ENCODE results near the gene UBXN1. TPM values are rescaled to one million over a fixed set of nuclear protein-coding genes. Genes with fewer than 3 reads are reported as not detected.
A peak's percentile ranks its signal among the peaks of the same experiment; 100 is the strongest.

Gene UBXN1
- total RNA-seq, 2 donors from 2014 or later = 88.6 to 159 TPM

- DNase-seq (ENCODE audit: low spot score) (no peak), ATAC-seq (ENCODE audit: insufficient number of reproducible peaks, low FRiP score, low read depth) (no peak)
- TF ChIP-seq, protein P1, sequence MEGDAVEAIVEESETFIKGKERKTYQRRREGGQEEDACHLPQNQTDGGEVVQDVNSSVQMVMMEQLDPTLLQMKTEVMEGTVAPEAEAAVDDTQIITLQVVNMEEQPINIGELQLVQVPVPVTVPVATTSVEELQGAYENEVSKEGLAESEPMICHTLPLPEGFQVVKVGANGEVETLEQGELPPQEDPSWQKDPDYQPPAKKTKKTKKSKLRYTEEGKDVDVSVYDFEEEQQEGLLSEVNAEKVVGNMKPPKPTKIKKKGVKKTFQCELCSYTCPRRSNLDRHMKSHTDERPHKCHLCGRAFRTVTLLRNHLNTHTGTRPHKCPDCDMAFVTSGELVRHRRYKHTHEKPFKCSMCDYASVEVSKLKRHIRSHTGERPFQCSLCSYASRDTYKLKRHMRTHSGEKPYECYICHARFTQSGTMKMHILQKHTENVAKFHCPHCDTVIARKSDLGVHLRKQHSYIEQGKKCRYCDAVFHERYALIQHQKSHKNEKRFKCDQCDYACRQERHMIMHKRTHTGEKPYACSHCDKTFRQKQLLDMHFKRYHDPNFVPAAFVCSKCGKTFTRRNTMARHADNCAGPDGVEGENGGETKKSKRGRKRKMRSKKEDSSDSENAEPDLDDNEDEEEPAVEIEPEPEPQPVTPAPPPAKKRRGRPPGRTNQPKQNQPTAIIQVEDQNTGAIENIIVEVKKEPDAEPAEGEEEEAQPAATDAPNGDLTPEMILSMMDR (IDR thresholded peaks at IDR 0.05) = no peak
- H3K4me1 ChIP-seq (ENCODE audit: control insufficient read depth in 1 of 2, low read depth in 2 of 2) = peaks cover 32 to 45% of the 10 kb centered on the region in 2 donors
- peak overlapping the region; percentile 87 for H3K4me3 ChIP-seq
- no peaks in the 10 kb centered on the region for H3K27me3 ChIP-seq (replicated peaks; ENCODE audit: insufficient read depth)
- H3K27ac ChIP-seq = peak overlapping the region; percentile 72 to 81
- no peaks in the 10 kb centered on the region for H3K9me3 ChIP-seq
- peaks cover 16% of the 10 kb centered on the region for H3K36me3 ChIP-seq
These were observed 7.7 kb downstream of the UBXN1 start for GRCh38 chr11:62671236-62671607.

- TF ChIP-seq, protein P1 (IDR thresholded peaks at IDR 0.05) = no peak
- ATAC-seq (ENCODE audit: insufficient number of reproducible peaks, low FRiP score, low read depth) = no peak
- Histone ChIP-seq H3K36me3 (peaks cover 6% of the 10 kb centered on the region), H3K9me3 (no peaks in the 10 kb centered on the region), H3K27me3 (replicated peaks; ENCODE audit: insufficient read depth) (no peaks in the 10 kb centered on the region), H3K27ac (no peak overlapping the region), H3K4me1 (ENCODE audit: control insufficient read depth in 1 of 2, low read depth in 2 of 2) (peaks cover 34 to 48% of the 10 kb centered on the region in 2 donors), H3K4me3 (no peak overlapping the region)
- no peak for DNase-seq (ENCODE audit: low spot score)
These were observed 9.3 kb downstream of the UBXN1 start for GRCh38 chr11:62669420-62670161.

- Histone ChIP-seq H3K27ac (no peak overlapping the region), H3K27me3 (replicated peaks; ENCODE audit: insufficient read depth) (no peaks in the 10 kb centered on the region), H3K36me3 (peaks cover 6% of the 10 kb centered on the region), H3K4me1 (ENCODE audit: control insufficient read depth in 1 of 2, low read depth in 2 of 2) (peaks cover 31 to 45% of the 10 kb centered on the region in 2 donors), H3K4me3 (no peak overlapping the region), H3K9me3 (no peaks in the 10 kb centered on the region)
- TF ChIP-seq, protein P1 (IDR thresholded peaks at IDR 0.05) = no peak
- ATAC-seq (ENCODE audit: insufficient number of reproducible peaks, low FRiP score, low read depth) = no peak
- no peak for DNase-seq (ENCODE audit: low spot score)
These were observed 11.4 kb downstream of the UBXN1 start for GRCh38 chr11:62667460-62667859.

- Histone ChIP-seq H3K9me3 (no peaks in the 10 kb centered on the region), H3K27me3 (replicated peaks; ENCODE audit: insufficient read depth) (no peaks in the 10 kb centered on the region), H3K4me1 (ENCODE audit: control insufficient read depth in 1 of 2, low read depth in 2 of 2) (peaks cover 30 to 45% of the 10 kb centered on the region in 2 donors), H3K27ac (peak overlapping the region; percentile 86 to 90), H3K4me3 (peak overlapping the region; percentile 72), H3K36me3 (peaks cover 9% of the 10 kb centered on the region)
- DNase-seq (ENCODE audit: low spot score) (no peak), ATAC-seq (ENCODE audit: insufficient number of reproducible peaks, low FRiP score, low read depth) (no peak)
- TF ChIP-seq, protein P1 (IDR thresholded peaks at IDR 0.05) = no peak
These were observed 12.5 kb downstream of the UBXN1 start for GRCh38 chr11:62666259-62666926.

GRCh38 chr11:62665599-62666258, 13.1 kb downstream of the UBXN1 start:
- peaks cover 9% of the 10 kb centered on the region for H3K36me3 ChIP-seq
- peak overlapping the region; percentile 86 to 90 for H3K27ac ChIP-seq
- no peaks in the 10 kb centered on the region for H3K9me3 ChIP-seq
- H3K27me3 ChIP-seq (replicated peaks; ENCODE audit: insufficient read depth) = no peaks in the 10 kb centered on the region
- peak overlapping the region; percentile 72 for H3K4me3 ChIP-seq
- ATAC-seq (ENCODE audit: insufficient number of reproducible peaks, low FRiP score, low read depth) = peak; percentile 28
- TF ChIP-seq, protein P1 (IDR thresholded peaks at IDR 0.05) = no peak
- no peak for DNase-seq (ENCODE audit: low spot score)
- H3K4me1 ChIP-seq (ENCODE audit: control insufficient read depth in 1 of 2, low read depth in 2 of 2) = peaks cover 27 to 41% of the 10 kb centered on the region in 2 donors
